Activated CD4-positive, alpha-beta T cell treated with anti-CD3 and anti-CD28 coated beads, Interleukin-2, amount 50 U/mL, for 48 hours (primary cell): ENCODE results near the gene PDE4D.
A peak's percentile ranks its signal among the peaks of the same experiment; 100 is the strongest.

Experiments used
- DNase-seq, 2 experiments: peaks; one replicate each; pipeline ENCODE4 v3.0.0-alpha.2; 2020

Gene PDE4D

DNA sequence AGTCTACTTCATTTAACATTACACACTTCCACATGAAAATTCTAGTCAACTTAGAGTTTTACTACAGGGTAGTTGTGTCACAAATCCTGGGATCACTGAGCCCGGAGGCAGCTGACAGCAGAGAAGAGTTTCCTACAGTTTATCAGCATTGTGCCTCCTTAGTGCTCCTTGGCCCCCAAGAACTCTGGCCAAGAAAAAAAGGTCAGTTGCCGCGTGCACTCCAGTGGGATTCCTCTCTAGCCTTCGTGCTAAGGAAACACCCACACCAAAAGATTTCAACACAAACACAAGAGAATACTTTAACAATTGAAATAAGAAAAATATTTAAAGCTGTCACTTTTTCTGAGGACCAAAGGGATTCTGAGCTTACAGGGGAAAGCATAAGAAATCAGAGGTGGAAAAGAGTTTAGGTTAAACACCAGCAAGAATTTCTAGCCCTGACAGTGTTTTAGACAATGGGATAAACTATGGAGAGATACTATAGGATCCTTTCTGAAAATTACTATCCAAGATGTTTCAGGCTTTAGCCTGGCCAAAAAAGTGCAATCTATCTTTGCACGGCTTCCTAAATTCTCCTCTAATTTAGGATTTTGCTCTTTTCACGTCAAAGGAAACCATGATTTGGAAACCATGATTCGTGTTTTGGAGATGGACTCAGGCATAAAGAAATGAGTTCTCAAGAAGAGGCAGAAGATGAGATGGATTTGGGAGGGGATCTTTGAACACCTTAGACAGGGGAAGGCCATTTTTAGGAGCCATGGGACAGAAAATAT lies 703.9 kb downstream of the PDE4D start:
- no peak for DNase-seq

DNA sequence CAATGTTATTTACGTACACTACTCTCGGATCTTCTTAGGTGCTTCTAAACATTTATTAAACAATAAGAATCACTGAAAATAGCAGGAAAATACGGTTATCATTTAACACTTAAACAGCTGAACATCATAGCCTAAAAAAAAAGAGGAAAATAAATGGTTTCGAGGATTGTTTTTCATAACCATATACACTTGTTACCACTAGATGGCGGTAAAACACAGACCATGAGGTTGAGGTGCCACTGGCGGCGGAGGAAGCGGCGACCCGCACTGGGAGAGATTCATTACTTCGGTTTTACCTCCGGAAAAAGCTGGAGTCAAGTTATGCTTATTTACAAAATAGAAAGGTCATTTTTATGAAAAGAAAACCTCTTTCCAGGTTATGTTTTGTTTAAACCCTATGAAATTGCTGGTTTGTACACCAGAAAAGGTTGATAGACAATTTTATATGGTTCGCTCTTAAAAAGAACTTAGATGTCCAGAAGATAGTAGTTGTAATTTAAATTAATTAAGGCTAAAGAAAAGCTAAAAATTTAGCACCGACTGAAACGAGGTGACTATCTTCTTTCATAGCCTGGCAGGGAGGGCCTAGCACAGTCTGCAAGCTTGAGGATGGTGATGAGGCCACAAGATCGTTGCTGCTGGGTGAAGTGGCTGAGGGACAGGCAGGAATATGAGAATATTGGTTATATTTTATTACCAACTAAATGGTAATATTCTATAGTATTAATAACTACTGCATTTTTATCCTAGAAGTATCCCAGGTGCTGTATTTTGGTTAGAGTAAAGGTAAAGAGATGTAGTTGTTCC lies 704.9 kb downstream of the PDE4D start:
- DNase-seq, result peak; percentile 60 to 64

- DNase-seq, result no peak
These were observed 705.7 kb downstream of the PDE4D start for GRCh38 chr5:59187857-59188256.

DNA sequence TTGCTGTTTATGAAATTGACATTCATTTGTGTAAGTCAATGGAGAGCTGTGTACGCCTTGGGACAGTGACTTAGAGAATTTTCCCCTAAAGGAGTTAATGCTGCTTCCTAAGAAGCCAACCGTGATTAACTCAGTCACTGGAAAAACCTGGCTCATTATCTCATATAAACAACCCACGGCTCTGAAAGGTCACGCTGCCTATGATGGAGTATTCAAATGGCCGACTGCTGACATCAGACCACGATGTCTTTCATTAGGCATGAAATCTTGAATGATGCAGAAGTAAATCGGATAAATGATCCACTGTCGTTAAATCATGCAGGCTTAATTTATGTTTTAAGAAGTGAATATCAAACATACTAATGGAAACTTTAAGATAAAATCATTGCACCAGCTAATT lies 706.9 kb downstream of the PDE4D start:
- DNase-seq, result no peak

- no peak for DNase-seq
These were observed 707.7 kb downstream of the PDE4D start for GRCh38 chr5:59185757-59186385.

GRCh38 chr5:59184769-59185168 lies 708.8 kb downstream of the PDE4D start:
- no peak for DNase-seq

- DNase-seq, result no peak
These were observed 710.8 kb downstream of the PDE4D start for GRCh38 chr5:59182760-59183159.

- no peak for DNase-seq
These were observed 713.0 kb downstream of the PDE4D start for GRCh38 chr5:59180515-59180914.

DNA sequence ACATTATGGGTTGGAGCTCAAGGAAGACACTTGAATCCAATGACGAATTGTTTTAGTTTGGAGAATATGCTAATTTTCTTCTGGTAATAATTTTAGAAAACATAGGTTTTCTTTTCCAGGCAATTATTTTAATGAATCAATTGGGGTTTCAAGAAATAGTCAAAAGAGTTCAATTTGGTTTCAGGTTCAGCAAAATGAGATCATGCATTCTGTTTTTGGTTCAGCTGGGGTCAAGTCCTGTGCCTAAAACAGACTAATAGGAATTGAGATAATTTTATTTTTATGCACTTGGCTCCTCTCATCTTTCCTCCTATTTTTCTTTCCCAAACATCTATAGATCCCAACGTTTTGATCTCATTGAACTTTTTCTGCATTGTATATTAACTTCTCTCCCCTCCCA lies 713.8 kb downstream of the PDE4D start:
- no peak for DNase-seq

GRCh38 chr5:59178482-59178881 lies 715.0 kb downstream of the PDE4D start:
- no peak for DNase-seq

DNA sequence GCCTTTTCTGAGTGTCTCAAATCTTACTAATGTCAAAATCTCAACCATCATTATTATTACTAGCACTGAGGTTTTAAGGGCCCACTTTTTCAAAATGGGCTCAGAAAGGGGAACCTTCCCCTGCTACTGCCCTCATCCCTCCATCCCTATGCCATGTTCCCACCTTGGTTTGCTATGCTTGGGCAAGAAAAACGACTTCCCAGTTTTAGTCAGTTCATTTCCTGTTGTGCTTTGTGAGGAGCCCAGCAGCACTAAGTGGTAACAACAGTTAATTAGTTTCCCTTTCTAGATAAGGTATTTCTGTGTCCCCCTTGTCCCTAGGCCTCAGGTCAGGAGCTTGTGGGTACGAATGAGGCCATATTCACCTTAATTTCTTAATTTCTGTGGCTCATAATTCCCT lies 715.5 kb downstream of the PDE4D start:
- no peak for DNase-seq

DNA sequence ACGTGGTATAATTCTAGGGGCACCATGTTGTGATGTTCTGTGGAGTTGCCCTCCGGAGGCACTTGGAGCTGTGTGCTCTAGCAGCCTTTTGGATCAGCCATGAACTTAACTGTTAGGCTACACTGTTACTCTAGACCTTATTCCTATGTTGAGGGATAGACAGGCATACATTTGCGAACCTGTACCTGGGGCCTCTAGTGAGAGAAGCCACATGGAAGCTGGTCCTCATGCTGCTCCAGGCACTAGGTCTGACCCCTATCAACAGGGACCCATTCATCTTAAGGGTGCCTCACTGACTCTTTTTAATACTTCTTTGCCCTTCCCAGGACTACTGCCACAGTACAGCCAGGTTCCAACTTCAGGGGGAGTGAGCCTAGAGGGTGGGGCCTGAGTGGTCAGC lies 715.9 kb downstream of the PDE4D start:
- no peak for DNase-seq

GRCh38 chr5:59174248-59174844 lies 719.2 kb downstream of the PDE4D start:
- no peak for DNase-seq

- no peak for DNase-seq
These were observed 719.9 kb downstream of the PDE4D start for GRCh38 chr5:59173578-59173977.

DNA sequence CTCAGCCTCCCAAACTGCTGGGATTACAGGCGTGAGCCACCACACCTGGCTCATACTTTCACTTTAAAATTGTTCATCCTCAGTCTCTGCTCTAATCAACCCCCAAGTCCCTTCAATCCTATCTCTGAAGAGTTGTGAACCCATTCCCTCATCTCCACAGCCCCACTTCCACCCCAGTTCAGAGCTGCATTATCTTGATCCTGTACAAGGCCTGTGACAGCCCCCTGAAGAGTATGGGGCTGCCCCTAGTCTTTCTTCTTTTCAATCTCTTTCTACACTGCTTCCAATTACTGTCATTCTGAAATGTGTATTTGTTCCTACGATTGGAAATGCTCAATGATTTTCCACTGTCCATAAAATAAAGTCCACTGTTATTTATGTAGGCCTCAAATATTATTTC lies 722.4 kb downstream of the PDE4D start:
- no peak for DNase-seq

DNA sequence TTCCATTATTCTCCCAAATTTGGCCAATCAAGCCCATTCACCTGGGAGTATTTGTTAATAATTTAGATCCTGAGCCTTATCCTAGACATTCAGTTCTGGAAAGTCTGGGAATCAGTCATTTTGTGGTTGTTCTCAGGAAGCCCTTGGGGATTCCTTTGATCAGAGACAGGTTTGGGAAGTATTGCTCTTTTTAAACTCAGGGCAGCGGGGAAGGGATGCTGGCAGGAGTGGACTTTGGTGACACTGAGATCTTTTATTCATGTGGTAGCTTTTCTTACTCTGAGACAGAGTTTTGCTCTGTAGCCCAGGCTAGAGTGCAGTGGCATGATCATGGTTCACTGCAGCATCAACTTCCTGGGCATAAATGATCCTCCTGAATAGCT lies 723.8 kb downstream of the PDE4D start:
- no peak for DNase-seq

GRCh38 chr5:59169081-59169767 lies 724.3 kb downstream of the PDE4D start:
- DNase-seq, result no peak

- no peak for DNase-seq
These were observed 725.5 kb downstream of the PDE4D start for GRCh38 chr5:59168067-59168466.

- no peak for DNase-seq
These were observed 729.3 kb downstream of the PDE4D start for GRCh38 chr5:59164041-59164830.

DNA sequence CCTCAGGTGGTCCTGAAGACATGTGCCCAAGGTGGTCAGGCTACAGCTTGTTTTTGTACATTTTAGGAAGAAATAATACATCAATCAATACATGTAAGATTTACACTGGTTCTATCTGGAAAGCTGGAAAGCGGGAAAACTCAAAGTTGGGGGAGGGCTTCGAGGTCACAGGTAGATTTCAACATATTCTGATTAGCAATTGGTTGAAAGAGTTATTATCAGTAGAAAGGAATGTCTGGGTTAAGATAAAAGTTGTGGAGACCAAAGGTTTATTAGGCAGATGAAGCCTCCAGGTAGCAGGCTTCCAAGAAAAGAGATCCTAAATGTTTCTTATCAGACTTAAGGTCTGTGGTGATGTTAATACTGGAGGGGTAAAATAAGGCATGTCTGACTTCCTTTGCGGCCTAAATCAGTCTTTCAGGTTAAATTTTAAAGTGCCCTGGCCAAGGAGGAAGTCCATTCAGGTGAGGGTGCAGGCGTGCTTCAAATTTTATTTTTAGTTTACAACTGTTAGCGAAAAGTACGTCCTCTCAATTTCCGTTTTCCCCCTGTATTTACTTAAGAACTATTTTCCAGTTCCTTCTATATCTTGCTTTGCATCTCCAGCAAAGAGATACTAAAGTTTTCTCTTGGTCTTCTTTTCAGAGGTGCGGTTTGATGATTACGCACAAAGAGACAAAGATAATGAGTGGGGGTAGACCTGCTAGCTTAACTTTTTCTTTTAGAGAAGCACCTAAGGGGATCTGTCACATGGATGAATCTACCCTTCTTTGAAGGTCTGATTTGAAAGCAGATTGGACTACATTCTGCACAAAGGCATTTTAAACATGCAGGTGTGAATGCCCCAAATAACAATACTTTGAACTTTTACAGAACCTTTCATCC lies 732.1 kb downstream of the PDE4D start:
- no peak for DNase-seq
